ENCODE results near the gene GPA33.

GPA33 gene

DNA sequence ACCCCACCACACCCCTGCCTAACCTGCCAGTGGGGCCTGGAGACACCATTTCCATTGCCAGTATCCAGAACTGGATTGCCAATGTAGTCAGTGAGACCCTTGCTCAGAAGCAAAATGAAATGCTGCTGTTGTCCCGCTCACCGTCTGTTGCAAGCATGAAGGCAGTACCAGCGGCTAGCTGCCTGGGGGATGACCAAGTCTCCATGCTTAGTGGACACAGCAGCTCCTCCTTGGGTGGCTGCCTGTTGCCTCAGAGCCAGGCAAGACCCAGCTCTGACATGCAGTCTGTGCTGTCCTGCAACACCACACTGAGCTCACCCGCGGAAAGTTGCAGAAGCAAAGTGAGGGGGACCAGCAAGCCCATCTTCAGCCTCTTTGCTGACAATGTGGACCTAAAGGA, 37.1 kb upstream of the GPA33 start:
- TF ChIP-seq, protein P1, sequence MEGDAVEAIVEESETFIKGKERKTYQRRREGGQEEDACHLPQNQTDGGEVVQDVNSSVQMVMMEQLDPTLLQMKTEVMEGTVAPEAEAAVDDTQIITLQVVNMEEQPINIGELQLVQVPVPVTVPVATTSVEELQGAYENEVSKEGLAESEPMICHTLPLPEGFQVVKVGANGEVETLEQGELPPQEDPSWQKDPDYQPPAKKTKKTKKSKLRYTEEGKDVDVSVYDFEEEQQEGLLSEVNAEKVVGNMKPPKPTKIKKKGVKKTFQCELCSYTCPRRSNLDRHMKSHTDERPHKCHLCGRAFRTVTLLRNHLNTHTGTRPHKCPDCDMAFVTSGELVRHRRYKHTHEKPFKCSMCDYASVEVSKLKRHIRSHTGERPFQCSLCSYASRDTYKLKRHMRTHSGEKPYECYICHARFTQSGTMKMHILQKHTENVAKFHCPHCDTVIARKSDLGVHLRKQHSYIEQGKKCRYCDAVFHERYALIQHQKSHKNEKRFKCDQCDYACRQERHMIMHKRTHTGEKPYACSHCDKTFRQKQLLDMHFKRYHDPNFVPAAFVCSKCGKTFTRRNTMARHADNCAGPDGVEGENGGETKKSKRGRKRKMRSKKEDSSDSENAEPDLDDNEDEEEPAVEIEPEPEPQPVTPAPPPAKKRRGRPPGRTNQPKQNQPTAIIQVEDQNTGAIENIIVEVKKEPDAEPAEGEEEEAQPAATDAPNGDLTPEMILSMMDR (IDR thresholded peaks at IDR 0.05; ENCODE audit: low read depth, low read length), result no peak
- no peak for TF ChIP-seq MYC (IDR thresholded peaks at IDR 0.05; ENCODE audit: low read depth, low read length)
- TF ChIP-seq, protein P2, sequence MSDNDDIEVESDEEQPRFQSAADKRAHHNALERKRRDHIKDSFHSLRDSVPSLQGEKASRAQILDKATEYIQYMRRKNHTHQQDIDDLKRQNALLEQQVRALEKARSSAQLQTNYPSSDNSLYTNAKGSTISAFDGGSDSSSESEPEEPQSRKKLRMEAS (IDR thresholded peaks at IDR 0.05; ENCODE audit: low read depth, low read length), result no peak
- H3K4me3 ChIP-seq (ENCODE audit: low read depth, low read length), result no peak overlapping the region
- no peak for DNase-seq (ENCODE audit: low read depth)

DNA sequence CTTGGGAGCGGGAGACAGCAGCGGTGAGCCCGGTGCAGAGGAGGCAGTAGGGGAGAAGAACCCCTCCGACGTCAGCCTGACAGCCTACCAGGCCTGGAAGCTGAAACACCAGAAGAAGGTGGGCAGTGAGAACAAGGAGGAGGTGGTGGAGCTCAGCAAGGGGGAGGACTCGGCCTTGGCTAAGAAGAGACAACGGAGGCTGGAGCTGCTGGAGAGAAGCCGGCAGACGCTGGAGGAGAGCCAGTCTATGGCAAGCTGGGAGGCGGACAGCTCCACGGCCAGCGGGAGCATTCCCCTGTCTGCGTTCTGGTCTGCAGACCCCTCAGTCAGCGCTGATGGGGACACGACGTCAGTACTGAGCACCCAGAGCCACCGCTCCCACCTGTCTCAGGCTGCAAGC, 36.6 kb upstream of the GPA33 start:
- H3K4me3 ChIP-seq (ENCODE audit: low read depth, low read length), result no peak overlapping the region
- no peak for DNase-seq (ENCODE audit: low read depth)
- TF ChIP-seq, protein P2 (IDR thresholded peaks at IDR 0.05; ENCODE audit: low read depth, low read length), result no peak
- TF ChIP-seq MYC (IDR thresholded peaks at IDR 0.05; ENCODE audit: low read depth, low read length) (no peak), POLR2A (IDR thresholded peaks at IDR 0.05; ENCODE audit: extremely low read depth, insufficient read length) (no peak)
- TF ChIP-seq, protein P1 (IDR thresholded peaks at IDR 0.05; ENCODE audit: low read depth, low read length), result no peak

DNA sequence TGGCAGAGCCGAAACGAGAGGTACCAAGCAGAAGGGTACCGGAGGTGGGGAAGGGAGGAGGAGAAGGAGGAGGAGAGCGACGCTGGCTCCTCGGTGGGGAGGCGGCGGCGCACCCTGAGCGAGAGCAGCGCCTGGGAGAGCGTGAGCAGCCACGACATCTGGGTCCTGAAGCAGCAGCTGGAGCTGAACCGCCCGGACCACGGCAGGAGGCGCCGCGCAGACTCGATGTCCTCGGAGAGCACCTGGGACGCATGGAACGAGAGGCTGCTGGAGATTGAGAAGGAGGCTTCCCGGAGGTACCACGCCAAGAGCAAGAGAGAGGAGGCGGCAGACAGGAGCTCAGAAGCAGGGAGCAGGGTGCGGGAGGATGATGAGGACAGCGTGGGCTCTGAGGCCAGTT, 36.1 kb upstream of the GPA33 start:
- TF ChIP-seq, protein P1 (IDR thresholded peaks at IDR 0.05; ENCODE audit: low read depth, low read length), result no peak
- TF ChIP-seq, protein P2 (IDR thresholded peaks at IDR 0.05; ENCODE audit: low read depth, low read length), result no peak
- H3K4me3 ChIP-seq (ENCODE audit: low read depth, low read length), result no peak overlapping the region

DNA sequence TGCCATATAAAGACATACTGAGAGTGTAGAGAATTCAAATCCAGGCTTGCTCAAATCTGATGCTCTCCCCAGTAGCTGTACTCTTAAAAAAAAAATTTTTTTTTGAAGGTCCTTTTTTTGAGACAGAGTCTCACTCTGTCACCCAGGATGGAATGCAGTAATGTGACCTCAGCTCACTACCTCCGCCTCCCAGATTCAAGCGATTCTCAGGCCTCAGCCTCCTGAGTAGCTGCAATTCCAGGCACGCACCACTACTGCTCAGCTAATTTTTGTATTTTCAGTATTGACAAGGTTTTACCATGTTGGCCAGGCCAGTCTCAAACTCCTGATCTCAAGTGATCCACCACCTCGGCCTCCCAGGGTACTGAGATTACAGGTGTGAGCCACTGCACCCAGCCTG, 32.4 kb upstream of the GPA33 start:
- no peak for DNase-seq (ENCODE audit: low read depth)
- TF ChIP-seq, protein P2 (IDR thresholded peaks at IDR 0.05; ENCODE audit: low read depth, low read length), result no peak
- TF ChIP-seq, protein P1 (IDR thresholded peaks at IDR 0.05; ENCODE audit: low read depth, low read length), result no peak
- TF ChIP-seq MYC (IDR thresholded peaks at IDR 0.05; ENCODE audit: low read depth, low read length) (no peak), POLR2A (IDR thresholded peaks at IDR 0.05; ENCODE audit: extremely low read depth, insufficient read length) (no peak)
- no peak overlapping the region for H3K4me3 ChIP-seq (ENCODE audit: low read depth, low read length)

More for the DNA sequence above, 36.1 kb upstream of the GPA33 start:
- no peak for DNase-seq (ENCODE audit: low read depth)

DNA sequence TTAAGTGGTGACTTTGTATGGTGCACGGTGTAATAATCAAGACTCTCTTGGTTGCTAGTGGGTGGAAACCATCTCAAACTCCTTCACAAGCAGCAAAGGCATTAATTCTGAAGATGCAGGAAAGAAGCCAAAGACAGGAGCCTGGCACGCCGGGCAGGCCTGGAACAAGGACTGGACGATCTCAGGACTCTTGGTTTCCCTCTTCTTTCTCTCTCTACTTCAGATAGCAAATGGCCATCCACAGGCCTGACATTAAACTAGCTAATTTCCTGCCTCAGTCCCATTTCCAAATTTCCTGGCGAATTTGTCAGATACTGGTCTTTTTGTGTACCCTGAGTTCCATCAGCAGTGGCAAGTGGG, 31.9 kb upstream of the GPA33 start:
- DNase-seq (ENCODE audit: low read depth), result no peak
- no peak overlapping the region for H3K4me3 ChIP-seq (ENCODE audit: low read depth, low read length)
- TF ChIP-seq POLR2A (IDR thresholded peaks at IDR 0.05; ENCODE audit: extremely low read depth, insufficient read length) (no peak), MYC (IDR thresholded peaks at IDR 0.05; ENCODE audit: low read depth, low read length) (no peak)
- TF ChIP-seq, protein P1 (IDR thresholded peaks at IDR 0.05; ENCODE audit: low read depth, low read length), result no peak
- TF ChIP-seq, protein P2 (IDR thresholded peaks at IDR 0.05; ENCODE audit: low read depth, low read length), result no peak

Measured in NB4 (cell line).